ENCODE measurements around the gene INTS6.

Gene INTS6

GRCh38 chr13:51311957-51312520, 140.8 kb downstream of the INTS6 start:
- no peak for DNase-seq

Data from stimulated activated CD4-positive, alpha-beta T cell treated with anti-CD3 and anti-CD28 coated beads, Interleukin-4, amount 100 ng/mL, for 24 hours (primary cell).